HFFc6 (cell line): ENCODE measurements around the gene PBX3. TPM values are rescaled to one million over a fixed set of nuclear protein-coding genes. Genes with fewer than 3 reads are reported as not detected.
A peak's percentile ranks its signal among the peaks of the same experiment; 100 is the strongest.
"Not testable (repeated sequence)": the region's sequence is repeated elsewhere in the genome, so short reads cannot be mapped to it uniquely, and the experiment has no call there.

Experiments used
- DNase-seq: peaks from one replicate; pipeline ENCODE4 v3.0.0-alpha.2; 2018
- H3K27ac Mint-ChIP-seq: 2 replicates; pipeline ENCODE4 v1.8.0; 2020; ENCODE audit warnings: mild to moderate bottlenecking, mixed read lengths
- H3K27me3 Mint-ChIP-seq: 2 replicates; pipeline ENCODE4 v1.8.0; 2021; ENCODE audit warnings: mild to moderate bottlenecking, moderate library complexity, mixed read lengths; ENCODE audit not compliant: insufficient read depth
- H3K36me3 Mint-ChIP-seq: 2 replicates; pipeline ENCODE4 v1.8.0; 2021; ENCODE audit warnings: low read depth, mixed read lengths
- H3K4me1 Mint-ChIP-seq: 2 replicates; pipeline ENCODE4 v1.8.0; 2020; ENCODE audit warnings: low read depth, mixed read lengths
- H3K4me3 Mint-ChIP-seq: 2 replicates; pipeline ENCODE4 v1.8.0; 2020; ENCODE audit warnings: mild to moderate bottlenecking, moderate library complexity, mixed read lengths
- H3K9me3 Mint-ChIP-seq: 2 replicates; pipeline ENCODE4 v1.8.0; 2020; ENCODE audit warnings: mild to moderate bottlenecking, mixed read lengths
- total RNA-seq, 6 experiments: library from RNA; stranded (reverse); fragmentation: NEBNext Ultra II Directional; extraction: Animal tissue kit (Norgen Biotek cat#: 25700); gene quantifications; 2 replicates in 1 of 6; 3 replicates in 5 of 6; pipeline ENCODE4 v1.2.3, GENCODE V29; 2021
- TF ChIP-seq, protein P1 (sequence below): fragments of 200-600 bp; sonication (generic); IDR thresholded peaks from 2 replicates; pipeline ENCODE4 v1.5.0; 2021; ENCODE audit warnings: antibody characterized with exemption, mild to moderate bottlenecking

Gene PBX3
- total RNA-seq, 6 experiments from 2014 or later: 32.2 to 44.3 (median 40.3) TPM

DNA sequence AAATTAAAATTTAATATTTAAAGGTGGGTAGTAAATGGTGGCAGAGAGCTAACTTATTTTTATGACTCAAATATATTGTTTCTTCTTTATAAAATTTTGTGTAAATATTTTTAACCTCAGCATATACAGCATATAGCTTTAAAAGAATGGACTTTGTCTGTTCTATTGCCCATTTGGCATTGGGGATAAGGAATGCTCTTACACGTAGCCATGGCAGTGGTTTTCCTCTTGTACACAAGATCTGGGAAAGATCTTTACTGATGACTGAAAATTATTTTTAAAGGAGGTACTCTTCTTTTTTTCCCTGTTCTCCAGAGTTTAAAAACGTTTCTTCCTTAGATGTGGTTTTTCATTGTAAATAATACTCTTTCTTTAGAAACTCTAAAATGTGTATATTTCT lies 75.0 kb downstream of the PBX3 start:
- no peak overlapping the region for H3K27ac Mint-ChIP-seq

DNA sequence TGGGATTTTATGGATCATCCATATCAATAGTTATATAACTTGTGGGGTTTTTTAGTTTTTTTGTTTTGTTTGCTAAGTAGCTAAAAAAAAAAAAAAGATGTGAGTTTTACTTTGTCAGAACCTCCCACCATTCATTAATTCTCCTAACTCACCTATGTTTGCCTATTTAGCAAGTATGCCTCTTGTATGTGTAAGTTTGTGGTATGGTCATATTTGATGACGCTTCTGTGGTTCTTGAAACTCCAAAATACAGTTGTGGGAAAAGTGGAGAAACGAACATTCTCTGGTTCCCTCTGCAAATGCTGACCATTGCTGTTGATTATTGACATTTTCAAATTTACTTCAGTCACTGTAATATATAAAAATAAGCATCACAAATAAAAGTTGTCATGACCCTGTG lies 75.7 kb downstream of the PBX3 start:
- no peaks in the 10 kb centered on the region for H3K27me3 Mint-ChIP-seq
- no peak for DNase-seq

More for the DNA sequence above, 75.0 kb downstream of the PBX3 start:
- Mint-ChIP-seq H3K4me1 (peaks cover 41% of the 10 kb centered on the region), H3K4me3 (no peak overlapping the region), H3K27me3 (peaks cover 2% of the 10 kb centered on the region; the same call in 1 of the 2 replicates), H3K9me3 (no peaks in the 10 kb centered on the region), H3K36me3 (no peaks in the 10 kb centered on the region)
- no peak for DNase-seq
- TF ChIP-seq, protein P1, sequence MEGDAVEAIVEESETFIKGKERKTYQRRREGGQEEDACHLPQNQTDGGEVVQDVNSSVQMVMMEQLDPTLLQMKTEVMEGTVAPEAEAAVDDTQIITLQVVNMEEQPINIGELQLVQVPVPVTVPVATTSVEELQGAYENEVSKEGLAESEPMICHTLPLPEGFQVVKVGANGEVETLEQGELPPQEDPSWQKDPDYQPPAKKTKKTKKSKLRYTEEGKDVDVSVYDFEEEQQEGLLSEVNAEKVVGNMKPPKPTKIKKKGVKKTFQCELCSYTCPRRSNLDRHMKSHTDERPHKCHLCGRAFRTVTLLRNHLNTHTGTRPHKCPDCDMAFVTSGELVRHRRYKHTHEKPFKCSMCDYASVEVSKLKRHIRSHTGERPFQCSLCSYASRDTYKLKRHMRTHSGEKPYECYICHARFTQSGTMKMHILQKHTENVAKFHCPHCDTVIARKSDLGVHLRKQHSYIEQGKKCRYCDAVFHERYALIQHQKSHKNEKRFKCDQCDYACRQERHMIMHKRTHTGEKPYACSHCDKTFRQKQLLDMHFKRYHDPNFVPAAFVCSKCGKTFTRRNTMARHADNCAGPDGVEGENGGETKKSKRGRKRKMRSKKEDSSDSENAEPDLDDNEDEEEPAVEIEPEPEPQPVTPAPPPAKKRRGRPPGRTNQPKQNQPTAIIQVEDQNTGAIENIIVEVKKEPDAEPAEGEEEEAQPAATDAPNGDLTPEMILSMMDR: no peak

DNA sequence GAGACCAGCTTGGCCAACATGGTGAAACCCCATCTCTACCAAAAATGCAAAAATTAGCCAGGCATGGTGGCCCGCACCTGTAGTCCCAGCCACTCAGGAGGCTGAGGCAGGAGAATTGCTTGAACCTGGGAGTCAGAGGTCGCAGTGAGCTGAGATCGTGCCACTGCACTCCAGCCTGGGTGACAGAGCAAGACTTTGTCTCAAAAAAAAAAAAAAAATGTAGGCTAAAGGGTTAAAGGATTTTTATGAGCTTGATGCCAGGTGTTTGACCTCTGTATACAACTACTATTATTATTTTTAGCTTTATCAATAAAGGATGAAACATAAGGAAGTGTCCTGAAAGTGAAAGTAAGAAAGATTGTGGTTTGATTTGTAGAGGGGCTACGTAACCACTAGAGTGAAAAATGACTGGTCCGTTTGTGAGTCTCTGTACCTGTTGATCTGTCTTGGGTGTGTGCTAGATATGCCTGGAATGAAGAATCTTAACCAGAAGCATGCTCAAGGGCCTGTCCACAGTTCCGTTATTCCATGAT lies 76.8 kb downstream of the PBX3 start:
- H3K4me3 Mint-ChIP-seq, H3K36me3 Mint-ChIP-seq, H3K27ac Mint-ChIP-seq, H3K9me3 Mint-ChIP-seq, DNase-seq, H3K27me3 Mint-ChIP-seq: not testable (repeated sequence)
- H3K4me1 Mint-ChIP-seq: peaks cover 42% of the 10 kb centered on the region

More for the DNA sequence above, 75.7 kb downstream of the PBX3 start:
- Mint-ChIP-seq H3K4me3 (no peak overlapping the region), H3K4me1 (peaks cover 42% of the 10 kb centered on the region), H3K9me3 (no peaks in the 10 kb centered on the region), H3K36me3 (no peaks in the 10 kb centered on the region), H3K27ac (peak overlapping the region; percentile 54; the same call in 1 of the 2 replicates)
- TF ChIP-seq, protein P1: no peak

DNA sequence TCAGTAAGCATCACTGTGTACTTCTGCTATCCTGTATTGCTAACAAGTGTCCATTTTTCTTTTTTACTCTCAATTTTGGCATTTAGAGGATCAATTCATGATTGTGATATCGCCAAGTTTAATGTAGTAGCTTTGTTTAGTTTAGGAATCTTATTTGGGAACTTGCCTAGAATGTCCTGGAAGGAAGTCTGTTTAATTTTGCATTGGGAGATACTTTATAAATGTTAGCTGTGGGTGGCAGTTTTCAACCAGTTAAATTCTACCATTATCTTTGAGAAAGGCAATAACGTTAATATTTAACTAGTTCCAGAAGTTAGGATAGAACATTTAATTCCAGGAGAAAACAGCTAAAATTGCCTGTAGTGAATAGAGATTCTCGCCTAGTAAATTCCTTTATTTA lies 78.6 kb downstream of the PBX3 start:
- H3K9me3 Mint-ChIP-seq: no peaks in the 10 kb centered on the region
- H3K27ac Mint-ChIP-seq: no peak overlapping the region
- no peaks in the 10 kb centered on the region for H3K27me3 Mint-ChIP-seq
- no peak for DNase-seq
- no peaks in the 10 kb centered on the region for H3K36me3 Mint-ChIP-seq
- H3K4me3 Mint-ChIP-seq: no peak overlapping the region
- peaks cover 37% of the 10 kb centered on the region for H3K4me1 Mint-ChIP-seq
- TF ChIP-seq, protein P1: no peak

DNA sequence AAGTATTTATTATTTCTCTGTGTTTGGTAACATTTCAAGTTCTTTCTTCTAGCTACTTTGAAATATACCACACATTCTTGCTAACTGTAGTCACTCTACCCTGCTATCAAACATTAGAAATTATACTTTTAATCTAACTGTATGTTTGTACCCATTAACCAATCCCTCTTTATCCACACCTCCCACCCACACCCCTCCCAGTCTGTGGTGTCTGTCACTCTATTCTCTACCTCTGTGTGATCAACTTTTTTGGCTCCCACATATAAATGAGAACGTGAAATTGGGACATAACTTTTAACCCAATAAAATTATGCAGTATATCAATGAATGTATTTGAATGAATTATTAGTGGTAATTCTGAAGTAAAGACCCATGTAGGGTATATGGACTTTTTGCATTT lies 79.7 kb downstream of the PBX3 start:
- Mint-ChIP-seq H3K4me3 (no peak overlapping the region), H3K27ac (no peak overlapping the region), H3K36me3 (peaks cover 3% of the 10 kb centered on the region; the same call in 1 of the 2 replicates), H3K27me3 (no peaks in the 10 kb centered on the region), H3K4me1 (peaks cover 33% of the 10 kb centered on the region), H3K9me3 (no peaks in the 10 kb centered on the region)
- DNase-seq: no peak
- TF ChIP-seq, protein P1: no peak

DNA sequence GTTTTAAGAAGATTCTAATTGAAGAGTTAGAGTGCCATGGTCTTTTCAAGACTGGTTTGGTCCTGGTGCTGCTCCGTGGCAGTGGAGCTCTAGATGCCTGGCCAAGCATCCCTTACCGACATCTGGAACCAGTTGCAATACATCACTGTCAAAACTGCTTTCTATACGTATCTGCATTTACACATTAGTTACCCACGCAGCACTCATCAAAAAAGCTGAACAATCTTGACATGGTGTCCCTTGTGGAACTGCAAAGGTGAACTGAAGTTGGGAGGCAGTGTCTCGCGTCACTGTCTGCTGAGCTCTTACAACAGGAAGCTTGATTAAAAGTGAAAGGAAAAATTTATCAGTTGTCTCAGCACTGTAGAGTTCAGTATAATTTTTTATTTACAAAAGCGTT lies 82.6 kb downstream of the PBX3 start:
- H3K36me3 Mint-ChIP-seq: peaks cover 9% of the 10 kb centered on the region
- no peak for DNase-seq
- TF ChIP-seq, protein P1: no peak

More for the DNA sequence above, 82.6 kb downstream of the PBX3 start:
- H3K27ac Mint-ChIP-seq: no peak overlapping the region
- H3K4me3 Mint-ChIP-seq: no peak overlapping the region; the same call in 1 of the 2 replicates
- no peaks in the 10 kb centered on the region for H3K27me3 Mint-ChIP-seq
- H3K9me3 Mint-ChIP-seq: no peaks in the 10 kb centered on the region
- H3K4me1 Mint-ChIP-seq: peaks cover 36% of the 10 kb centered on the region
